ENCODE results near the gene SLC44A3. TPM values are rescaled to one million over a fixed set of nuclear protein-coding genes. Genes with fewer than 3 reads are reported as not detected.

SLC44A3 gene
- total and polyA plus RNA-seq, 2 experiments from 2014 or later = 2.9 to 4.5 TPM

DNA sequence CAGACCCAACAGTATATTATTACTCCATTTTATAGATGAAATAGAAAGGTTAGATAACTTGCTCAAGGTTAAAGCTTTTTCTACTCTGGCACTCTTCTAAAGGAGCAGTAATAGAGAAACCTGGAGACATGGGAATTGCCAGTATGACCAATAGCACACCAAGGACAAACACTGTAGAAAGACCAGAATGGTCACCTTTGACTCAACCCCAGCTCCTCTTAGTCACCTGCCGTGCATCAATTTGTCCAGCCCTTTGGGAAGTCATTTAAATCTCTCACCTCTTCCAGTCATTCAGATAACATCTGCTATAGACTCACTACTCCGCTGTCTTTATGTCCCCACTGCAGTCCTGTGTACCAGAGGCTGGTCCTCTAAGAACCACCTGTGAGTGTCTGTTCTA, 23.9 kb upstream of the SLC44A3 start:
- Mint-ChIP-seq H3K36me3 (ENCODE audit: low read depth) (no peaks in the 10 kb centered on the region), H3K9me3 (no peaks in the 10 kb centered on the region), H3K4me3 (no peak overlapping the region), H3K27ac (no peak overlapping the region), H3K27me3 (ENCODE audit: insufficient read depth, low read depth, poor library complexity) (no peaks in the 10 kb centered on the region), H3K4me1 (peaks cover 8% of the 10 kb centered on the region; the same call in 2 of the 3 replicates)
- ATAC-seq (no peak), DNase-seq (ENCODE audit: low spot score) (no peak)
- Histone ChIP-seq H3K4me1 (ENCODE audit: insufficient read depth) (no peaks in the 10 kb centered on the region), H3K4me3 (no peak overlapping the region), H3K9me2 (ENCODE audit: insufficient read depth) (no peaks in the 10 kb centered on the region), H3K36me3 (ENCODE audit: insufficient read depth) (no peaks in the 10 kb centered on the region), H3K4me2 (no peak overlapping the region), H3F3A (replicated peaks; ENCODE audit: low read depth) (no peaks in the 10 kb centered on the region), H3K27ac (ENCODE audit: low read depth) (no peak overlapping the region), H2AFZ (no peak overlapping the region), H3K27me3 (ENCODE audit: insufficient read depth) (no peaks in the 10 kb centered on the region), H3K79me2 (replicated peaks; ENCODE audit: insufficient read depth) (no peaks in the 10 kb centered on the region), H4K20me1 (replicated peaks; ENCODE audit: insufficient read depth) (no peaks in the 10 kb centered on the region)
- TF ChIP-seq REST (IDR thresholded peaks at IDR 0.05; ENCODE audit: unreplicated experiment) (no peak), JUNB (IDR thresholded peaks at IDR 0.05; ENCODE audit: unreplicated experiment) (no peak), CREB1 (CRISPR knock-in tag; IDR thresholded peaks at IDR 0.05; ENCODE audit: low read depth) (no peak), EZH2 (IDR thresholded peaks at IDR 0.05; ENCODE audit: low read depth, unreplicated experiment) (no peak), STAT1 (IDR thresholded peaks at IDR 0.05; ENCODE audit: unreplicated experiment) (no peak), POLR2AphosphoS5 (IDR thresholded peaks at IDR 0.05; ENCODE audit: low read depth) (no peak), ZNF331 (CRISPR knock-in tag; IDR thresholded peaks at IDR 0.05; ENCODE audit: low read depth) (no peak), ZNF462 (CRISPR knock-in tag; IDR thresholded peaks at IDR 0.05) (no peak), EZH2phosphoT487 (IDR thresholded peaks at IDR 0.05; ENCODE audit: unreplicated experiment) (no peak), NANOG (IDR thresholded peaks at IDR 0.05; ENCODE audit: borderline replicate concordance) (no peak), ZNF114 (CRISPR knock-in tag; IDR thresholded peaks at IDR 0.05) (no peak)
- TF ChIP-seq, protein P1, sequence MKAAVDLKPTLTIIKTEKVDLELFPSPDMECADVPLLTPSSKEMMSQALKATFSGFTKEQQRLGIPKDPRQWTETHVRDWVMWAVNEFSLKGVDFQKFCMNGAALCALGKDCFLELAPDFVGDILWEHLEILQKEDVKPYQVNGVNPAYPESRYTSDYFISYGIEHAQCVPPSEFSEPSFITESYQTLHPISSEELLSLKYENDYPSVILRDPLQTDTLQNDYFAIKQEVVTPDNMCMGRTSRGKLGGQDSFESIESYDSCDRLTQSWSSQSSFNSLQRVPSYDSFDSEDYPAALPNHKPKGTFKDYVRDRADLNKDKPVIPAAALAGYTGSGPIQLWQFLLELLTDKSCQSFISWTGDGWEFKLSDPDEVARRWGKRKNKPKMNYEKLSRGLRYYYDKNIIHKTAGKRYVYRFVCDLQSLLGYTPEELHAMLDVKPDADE (IDR thresholded peaks at IDR 0.05) = no peak
- TF ChIP-seq, protein P2, sequence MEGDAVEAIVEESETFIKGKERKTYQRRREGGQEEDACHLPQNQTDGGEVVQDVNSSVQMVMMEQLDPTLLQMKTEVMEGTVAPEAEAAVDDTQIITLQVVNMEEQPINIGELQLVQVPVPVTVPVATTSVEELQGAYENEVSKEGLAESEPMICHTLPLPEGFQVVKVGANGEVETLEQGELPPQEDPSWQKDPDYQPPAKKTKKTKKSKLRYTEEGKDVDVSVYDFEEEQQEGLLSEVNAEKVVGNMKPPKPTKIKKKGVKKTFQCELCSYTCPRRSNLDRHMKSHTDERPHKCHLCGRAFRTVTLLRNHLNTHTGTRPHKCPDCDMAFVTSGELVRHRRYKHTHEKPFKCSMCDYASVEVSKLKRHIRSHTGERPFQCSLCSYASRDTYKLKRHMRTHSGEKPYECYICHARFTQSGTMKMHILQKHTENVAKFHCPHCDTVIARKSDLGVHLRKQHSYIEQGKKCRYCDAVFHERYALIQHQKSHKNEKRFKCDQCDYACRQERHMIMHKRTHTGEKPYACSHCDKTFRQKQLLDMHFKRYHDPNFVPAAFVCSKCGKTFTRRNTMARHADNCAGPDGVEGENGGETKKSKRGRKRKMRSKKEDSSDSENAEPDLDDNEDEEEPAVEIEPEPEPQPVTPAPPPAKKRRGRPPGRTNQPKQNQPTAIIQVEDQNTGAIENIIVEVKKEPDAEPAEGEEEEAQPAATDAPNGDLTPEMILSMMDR (conservative IDR thresholded peaks at IDR 0.05; ENCODE audit: low read depth in 2 of 2) = no peak

Measured in GM23338 (cell line).